Fibroblast of the aortic adventitia (primary cell): ENCODE data around the gene MYCBP2. TPM values are rescaled to one million over a fixed set of nuclear protein-coding genes. Genes with fewer than 3 reads are reported as not detected.

Source experiments
- DNase-seq: peaks from one replicate; pipeline ENCODE4 v3.0.0-alpha.2; 2010; ENCODE audit warnings: low read depth
- H3K4me3 ChIP-seq: 2 replicates; pipeline ENCODE4 v1.5.1; 2011; ENCODE audit warnings: low read depth, mild to moderate bottlenecking, control low read depth, low read length, moderate library complexity
- CTCF ChIP-seq: IDR thresholded peaks from 2 replicates; pipeline ENCODE4 v1.5.1; 2011; ENCODE audit warnings: mild to moderate bottlenecking, low read length, control low read depth, inconsistent platforms; ENCODE audit not compliant: insufficient read depth
- total RNA-seq: library from RNA; depleted of rRNA; stranded (reverse); fragments of >200 nt; gene quantifications from 2 replicates; pipeline ENCODE4 v1.2.3, GENCODE V29; 2012; ENCODE audit warnings: low replicate concordance

Gene MYCBP2
- total RNA-seq, 1 donor = 84.9 TPM

- H3K4me3 ChIP-seq = no peak overlapping the region
- DNase-seq = no peak
- TF ChIP-seq CTCF = no peak
Observed at GRCh38 chr13:77370888-77371287, 44.0 kb upstream of the MYCBP2 start.

GRCh38 chr13:77362166-77362565, 35.3 kb upstream of the MYCBP2 start:
- TF ChIP-seq CTCF = no peak
- no peak for DNase-seq
- H3K4me3 ChIP-seq = no peak overlapping the region

GRCh38 chr13:77360032-77360685, 33.3 kb upstream of the MYCBP2 start:
- no peak for DNase-seq
- TF ChIP-seq CTCF = no peak
- no peak overlapping the region for H3K4me3 ChIP-seq

- no peak for DNase-seq
- TF ChIP-seq CTCF = no peak
- H3K4me3 ChIP-seq = no peak overlapping the region
Observed at GRCh38 chr13:77359171-77359570, 32.3 kb upstream of the MYCBP2 start.

GRCh38 chr13:77358001-77358400, 31.1 kb upstream of the MYCBP2 start:
- TF ChIP-seq CTCF = no peak
- DNase-seq = no peak
- no peak overlapping the region for H3K4me3 ChIP-seq

GRCh38 chr13:77356155-77356554, 29.3 kb upstream of the MYCBP2 start:
- no peak for TF ChIP-seq CTCF
- no peak for DNase-seq
- H3K4me3 ChIP-seq = no peak overlapping the region

GRCh38 chr13:77353995-77354394, 27.1 kb upstream of the MYCBP2 start:
- TF ChIP-seq CTCF = no peak
- no peak for DNase-seq
- H3K4me3 ChIP-seq = no peak overlapping the region
